GM21360 (cell line): ENCODE results near the gene TMEM247.
"Not testable (repeated sequence)": the region's sequence is repeated elsewhere in the genome, so short reads cannot be mapped to it uniquely, and the experiment has no call there.

Source experiments
- ATAC-seq: cut with Tn5 transposase; IDR thresholded peaks from one replicate; pipeline ENCODE4 v1.9.1; 2021; ENCODE audit warnings: mild to moderate bottlenecking, moderate library complexity; ENCODE audit not compliant: unreplicated experiment

Gene TMEM247

GRCh38 chr2:46458763-46459500 lies 20.4 kb upstream of the TMEM247 start:
- ATAC-seq: no peak

GRCh38 chr2:46459694-46460093 lies 19.7 kb upstream of the TMEM247 start:
- no peak for ATAC-seq

- ATAC-seq: no peak
These were observed 19.0 kb upstream of the TMEM247 start for GRCh38 chr2:46460241-46460921.

GRCh38 chr2:46461011-46461674 lies 18.2 kb upstream of the TMEM247 start:
- ATAC-seq: no peak

GRCh38 chr2:46461709-46462171 lies 17.6 kb upstream of the TMEM247 start:
- ATAC-seq: no peak

- no peak for ATAC-seq
These were observed 16.4 kb upstream of the TMEM247 start for GRCh38 chr2:46462936-46463335.

- ATAC-seq: no peak
These were observed 10.2 kb upstream of the TMEM247 start for GRCh38 chr2:46469116-46469515.

- no peak for ATAC-seq
These were observed 9.7 kb upstream of the TMEM247 start for GRCh38 chr2:46469700-46470099.

- ATAC-seq: no peak
These were observed 9.2 kb upstream of the TMEM247 start for GRCh38 chr2:46470114-46470628.

- ATAC-seq: no peak
These were observed 8.3 kb upstream of the TMEM247 start for GRCh38 chr2:46471019-46471583.

- ATAC-seq: no peak
These were observed 7.7 kb upstream of the TMEM247 start for GRCh38 chr2:46471697-46472096.

- not testable (repeated sequence) for ATAC-seq
These were observed 7.2 kb upstream of the TMEM247 start for GRCh38 chr2:46472165-46472564.

- ATAC-seq: not testable (repeated sequence)
These were observed 1.9 kb upstream of the TMEM247 start for GRCh38 chr2:46477462-46477861.

- ATAC-seq: no peak
These were observed 1.4 kb upstream of the TMEM247 start for GRCh38 chr2:46477925-46478324.

- ATAC-seq: no peak
These were observed 1.2 kb downstream of the TMEM247 start for GRCh38 chr2:46480562-46480961.

- no peak for ATAC-seq
These were observed 2.1 kb downstream of the TMEM247 start for GRCh38 chr2:46481198-46482193.

- ATAC-seq: no peak
These were observed 3.1 kb downstream of the TMEM247 start for GRCh38 chr2:46482490-46482889.

GRCh38 chr2:46485002-46485401 lies 5.6 kb downstream of the TMEM247 start:
- no peak for ATAC-seq

- no peak for ATAC-seq
These were observed 7.1 kb downstream of the TMEM247 start for GRCh38 chr2:46486436-46486835.
